Muscle of arm (tissue), 12 donors: ENCODE results near the gene CSRP3. TPM values are rescaled to one million over a fixed set of nuclear protein-coding genes. Genes with fewer than 3 reads are reported as not detected.
"Not testable (repeated sequence)": the region's sequence is repeated elsewhere in the genome, so short reads cannot be mapped to it uniquely, and the experiment has no call there.

ENCODE experiments used
- DNase-seq: peaks from one replicate; pipeline ENCODE4 v3.0.0-alpha.2; 2013
- polyA plus RNA-seq, 12 donors: library from polyadenylated mRNA; unstranded; fragments of 120-200 nt; gene quantifications; one replicate each; pipeline ENCODE4 v1.2.1, GENCODE V29; 2013; ENCODE audit not compliant: insufficient read length in 12 of 12

The CSRP3 gene
- polyA plus RNA-seq, 12 donors, result 145 to 810 (median 666) TPM; not detected in 1

GRCh38 chr11:19191530-19192169 is 10.1 kb downstream of the CSRP3 start:
- DNase-seq, result no peak

GRCh38 chr11:19187833-19188258 is 13.9 kb downstream of the CSRP3 start:
- DNase-seq, result no peak

- DNase-seq, result no peak
These were observed 14.5 kb downstream of the CSRP3 start for GRCh38 chr11:19187114-19187832.

GRCh38 chr11:19185516-19186052 is 16.2 kb downstream of the CSRP3 start:
- DNase-seq, result no peak

DNA sequence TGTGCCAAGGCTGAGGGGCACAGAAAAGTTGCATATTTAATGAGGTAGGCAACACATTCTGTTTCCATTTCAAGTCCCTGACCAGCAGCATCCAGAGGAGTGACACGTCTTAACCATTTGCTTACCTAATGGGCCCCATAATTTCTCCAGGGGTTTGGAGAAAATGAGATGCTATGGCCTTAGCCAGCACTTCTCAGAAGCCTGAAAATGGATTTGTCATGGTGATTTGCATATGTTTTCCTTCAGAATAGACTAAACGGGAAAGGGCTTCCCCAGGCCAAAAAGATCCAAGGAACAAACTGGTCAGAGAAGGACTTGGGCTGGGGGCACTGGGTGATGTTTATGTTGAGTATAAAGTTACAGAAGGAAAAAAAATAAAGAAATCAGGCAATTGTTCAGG is 16.7 kb downstream of the CSRP3 start:
- no peak for DNase-seq

- no peak for DNase-seq
These were observed 18.1 kb downstream of the CSRP3 start for GRCh38 chr11:19183646-19184045.

DNA sequence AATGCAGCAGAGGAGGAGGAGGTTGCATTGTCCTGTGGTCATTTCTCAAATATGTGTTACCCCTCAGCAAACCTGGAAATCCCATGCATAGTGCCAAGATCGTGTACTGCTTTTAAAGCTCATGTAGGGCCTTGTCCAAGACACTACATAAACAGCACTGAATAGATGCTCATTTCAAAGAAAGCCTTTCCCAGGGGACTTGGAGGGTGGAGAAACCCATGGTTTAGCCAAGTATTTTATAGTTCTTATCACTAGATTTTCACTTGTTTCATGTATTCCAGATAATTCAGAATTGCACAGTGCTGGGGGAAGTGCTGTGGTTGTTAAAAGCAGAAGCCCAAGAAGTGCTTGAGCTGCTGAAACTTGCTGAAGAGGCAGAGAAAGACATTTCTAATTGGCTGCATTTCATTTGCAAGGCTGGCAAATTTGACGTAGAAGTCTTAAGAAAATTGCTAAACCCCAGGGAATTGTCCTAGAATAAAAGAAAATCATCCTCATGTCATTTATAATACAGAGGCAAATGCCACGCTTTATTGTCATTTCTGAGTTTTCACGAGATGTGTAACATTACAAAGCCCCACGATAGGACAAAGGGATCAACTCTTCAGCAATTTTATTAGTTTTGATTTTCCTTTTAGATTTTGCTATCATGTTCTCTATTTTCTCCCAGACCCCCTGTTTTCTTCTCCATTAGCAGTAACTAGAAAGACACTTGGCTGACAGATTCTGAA is 20.1 kb downstream of the CSRP3 start:
- no peak for DNase-seq

DNA sequence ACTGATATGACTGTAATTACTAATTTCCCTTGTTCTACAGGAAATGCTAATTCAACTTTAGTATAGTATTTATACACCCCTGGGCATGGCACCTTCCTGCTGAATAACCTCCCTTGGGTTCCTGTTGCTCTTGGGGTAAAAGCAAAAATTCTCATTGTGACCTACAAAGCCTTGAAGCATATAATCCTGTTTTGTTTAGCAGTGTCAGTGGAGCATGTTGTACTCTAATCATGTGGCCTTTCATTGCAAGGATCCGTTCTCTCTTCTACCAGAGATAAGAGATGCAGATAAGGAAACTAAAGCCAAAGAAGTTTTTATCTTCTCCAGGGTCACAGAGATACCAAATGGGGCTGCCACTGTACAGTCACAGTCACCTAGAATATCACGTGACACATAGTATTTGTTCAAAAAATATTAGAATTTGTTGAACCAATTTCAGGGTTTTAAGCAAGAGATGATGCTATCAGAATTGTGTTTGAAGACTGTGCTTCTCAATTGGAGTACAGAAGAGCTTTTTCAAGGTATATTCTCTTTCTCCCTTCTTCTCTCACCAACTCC is 25.1 kb downstream of the CSRP3 start:
- no peak for DNase-seq

GRCh38 chr11:19173964-19174638 is 27.7 kb downstream of the CSRP3 start:
- DNase-seq, result no peak

DNA sequence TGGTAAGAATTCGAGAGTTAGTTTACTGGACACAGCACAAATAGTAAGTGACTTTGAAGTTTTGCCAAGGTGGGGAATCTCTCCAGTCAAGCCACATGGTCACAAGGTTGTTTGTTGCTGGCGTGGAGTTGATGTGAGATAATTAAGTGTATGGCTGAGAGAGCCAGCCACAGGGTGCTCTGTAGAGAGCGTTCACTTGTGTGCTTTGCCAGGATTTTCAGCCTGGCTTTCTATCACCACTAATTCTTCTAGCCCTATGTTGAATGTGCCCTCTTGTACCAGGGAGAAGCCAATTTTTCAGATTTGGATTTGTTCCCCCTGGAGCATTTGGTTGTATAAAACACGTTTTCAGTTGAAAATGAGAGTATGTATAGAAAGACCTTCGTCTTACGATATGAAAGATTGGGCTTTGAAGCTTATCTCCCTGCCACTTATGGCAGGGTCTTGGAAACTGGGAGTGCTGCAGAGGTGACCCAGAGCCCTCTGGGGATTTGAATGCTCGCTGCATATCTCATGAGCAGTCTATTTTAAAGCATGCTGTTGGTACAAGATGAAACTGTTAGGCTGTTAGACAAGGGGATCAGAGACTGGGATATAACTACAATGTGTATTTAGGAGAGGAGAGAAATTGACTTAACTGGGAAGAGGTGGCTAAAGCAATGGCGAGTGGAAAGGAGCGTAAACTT is 28.6 kb downstream of the CSRP3 start:
- no peak for DNase-seq

GRCh38 chr11:19168090-19168489 is 33.7 kb downstream of the CSRP3 start:
- DNase-seq, result no peak

GRCh38 chr11:19164881-19165280 is 36.9 kb downstream of the CSRP3 start:
- no peak for DNase-seq

DNA sequence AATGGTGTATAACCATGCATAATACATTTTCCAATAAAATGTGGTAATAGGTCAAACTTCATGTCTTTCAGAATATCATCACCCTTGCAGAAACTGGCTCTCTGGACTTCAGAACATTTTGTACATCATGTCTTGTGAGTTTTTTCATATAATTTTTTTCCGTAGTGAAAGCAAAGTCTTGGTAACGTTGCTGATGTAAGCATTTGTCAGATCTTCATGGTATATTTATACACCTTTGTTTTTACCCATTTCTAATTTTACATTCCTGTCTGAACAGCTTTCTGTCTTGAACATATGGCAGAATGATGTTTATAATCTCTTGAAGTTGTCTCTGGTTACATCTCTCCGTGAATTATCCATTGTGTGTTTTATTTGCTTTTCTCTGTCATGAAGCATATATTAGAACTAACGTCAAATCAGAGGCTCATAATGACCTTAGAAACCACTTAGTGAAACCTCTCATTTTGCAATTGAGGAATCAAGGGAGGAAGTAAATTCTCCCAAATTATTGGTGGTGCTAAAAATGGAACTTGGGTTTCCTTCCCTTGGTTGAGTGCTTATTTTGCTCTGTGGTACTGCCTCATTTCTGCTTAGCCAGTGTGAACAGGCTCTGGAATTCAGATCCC is 37.4 kb downstream of the CSRP3 start:
- no peak for DNase-seq

DNA sequence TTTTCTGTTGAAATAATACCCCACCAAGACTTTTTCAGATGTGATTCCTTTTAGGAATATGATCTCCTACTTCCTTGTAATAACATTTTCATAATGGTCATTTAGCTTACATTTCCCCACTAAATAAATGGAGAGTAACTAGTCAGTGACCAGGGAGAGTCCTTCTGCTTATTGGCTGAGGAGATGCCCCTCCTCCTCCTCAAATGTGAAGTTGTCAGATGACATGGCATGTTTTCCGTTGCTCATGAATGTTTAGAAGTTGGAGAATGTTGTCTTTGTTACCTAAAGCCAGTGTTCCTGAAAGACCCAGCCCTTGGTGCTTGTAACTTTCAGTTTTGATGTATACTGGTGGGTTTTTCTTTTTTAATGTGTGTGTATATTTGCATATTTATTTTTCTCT is 38.2 kb downstream of the CSRP3 start:
- DNase-seq, result no peak

DNA sequence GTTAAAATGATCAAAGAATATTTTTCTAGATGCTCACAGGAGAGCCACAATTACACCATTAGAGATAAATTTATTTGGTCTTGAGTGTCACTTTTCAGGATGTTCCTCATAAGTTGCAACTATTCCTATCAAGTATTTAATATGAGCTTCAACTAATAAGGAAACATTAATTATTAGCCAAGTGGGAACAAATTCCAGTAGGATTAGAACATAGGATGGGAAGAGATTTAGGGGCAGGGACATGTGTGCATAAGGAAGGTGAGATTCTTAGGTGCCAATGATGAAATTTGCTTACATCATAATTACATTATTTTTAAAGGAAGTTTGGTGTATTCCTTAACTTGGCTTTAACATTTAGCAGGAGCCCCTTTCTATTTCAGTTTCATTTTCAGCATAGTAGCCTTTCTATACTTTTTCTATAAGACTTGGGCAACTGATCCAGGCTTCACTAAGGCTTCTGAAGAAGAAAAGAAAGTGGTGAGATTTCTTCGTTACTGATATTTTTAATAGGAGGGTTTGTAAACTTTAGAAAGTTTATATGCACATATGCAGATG is 38.8 kb downstream of the CSRP3 start:
- no peak for DNase-seq

- DNase-seq, result no peak
These were observed 40.1 kb downstream of the CSRP3 start for GRCh38 chr11:19161651-19162050.

DNA sequence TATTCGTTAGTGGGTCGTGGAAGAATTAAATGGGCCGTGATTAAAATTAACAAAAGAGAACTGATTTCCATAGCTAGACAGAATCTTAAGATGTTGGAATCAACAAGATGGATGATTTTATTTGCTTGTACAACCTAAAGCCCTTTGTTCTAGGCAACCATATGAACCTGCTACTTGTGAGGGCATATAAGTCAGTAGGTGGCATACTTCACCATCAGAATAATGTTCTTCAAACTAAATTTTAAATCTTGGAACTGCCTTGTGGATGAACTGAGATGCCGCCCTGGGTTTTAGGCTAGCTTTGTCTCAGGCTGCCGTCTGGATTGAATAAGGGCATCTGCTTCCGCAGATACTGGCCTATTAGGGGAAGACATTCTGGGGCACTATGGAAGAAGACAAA is 40.9 kb downstream of the CSRP3 start:
- DNase-seq, result no peak

GRCh38 chr11:19156892-19157291 is 44.9 kb downstream of the CSRP3 start:
- no peak for DNase-seq

GRCh38 chr11:19145319-19145718 is 56.5 kb downstream of the CSRP3 start:
- DNase-seq, result no peak

- DNase-seq, result not testable (repeated sequence)
These were observed 64.9 kb downstream of the CSRP3 start for GRCh38 chr11:19136884-19137283.
